ENCODE results near the gene CD52. TPM values are rescaled to one million over a fixed set of nuclear protein-coding genes. Genes with fewer than 3 reads are reported as not detected.
A peak's percentile ranks its signal among the peaks of the same experiment; 100 is the strongest.
"Not testable (repeated sequence)": the region's sequence is repeated elsewhere in the genome, so short reads cannot be mapped to it uniquely, and the experiment has no call there.

The CD52 gene
- polyA plus RNA-seq, 1 donor, result 25.3 TPM

DNA sequence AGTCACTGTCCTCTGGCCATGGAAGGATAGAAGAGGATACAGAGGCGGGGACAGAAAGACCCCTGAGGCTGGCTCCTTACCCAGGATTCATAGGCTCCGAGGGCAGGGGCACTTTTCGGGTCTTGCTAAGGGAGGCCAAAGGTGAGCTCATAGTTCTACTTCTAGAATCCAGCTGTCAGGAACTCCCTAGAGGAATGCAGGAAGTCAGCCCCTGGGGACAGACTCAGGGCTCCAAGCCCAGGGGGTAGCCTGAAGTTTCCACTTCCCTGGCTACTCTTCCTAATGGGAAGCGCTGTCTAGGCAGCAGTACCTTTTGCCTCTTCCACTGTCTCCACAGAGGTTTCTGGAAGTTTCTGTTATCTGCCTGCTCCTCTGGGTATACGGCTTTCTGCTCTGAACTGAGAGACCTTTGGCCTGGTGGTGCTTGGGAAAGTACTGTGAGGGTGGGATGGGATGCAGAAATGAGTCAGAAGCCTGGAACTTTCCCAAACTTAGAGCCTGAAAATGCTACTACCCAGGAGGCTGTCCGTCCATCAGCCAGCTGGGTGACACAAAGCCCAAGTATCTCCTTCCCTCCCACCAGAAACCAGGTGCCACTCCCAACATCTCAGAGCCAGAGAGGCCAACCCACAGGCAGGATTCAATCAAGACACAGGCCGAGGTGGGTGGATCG is 14.9 kb upstream of the CD52 start:
- H3K36me3 ChIP-seq (ENCODE audit: control insufficient read depth, insufficient read depth, low read length), result no peaks in the 10 kb centered on the region
- peak overlapping the region; percentile 4 for H3K27ac ChIP-seq (ENCODE audit: low read length)
- H3K9me3 ChIP-seq (ENCODE audit: control insufficient read depth, low read depth, low read length), result no peaks in the 10 kb centered on the region
- H3K27me3 ChIP-seq (ENCODE audit: control insufficient read depth, insufficient read depth, low read length), result no peaks in the 10 kb centered on the region
- H3K4me3 ChIP-seq (ENCODE audit: low read length), result no peak overlapping the region
- no CpG with 5 or more reads among the region's 8 CpGs for WGBS (ENCODE audit: insufficient coverage, low lambda C conversion rate)
- peak in 1 of 2 donors; percentile 45 for DNase-seq
- H3K4me1 ChIP-seq (ENCODE audit: control insufficient read depth, insufficient read depth, low read length), result peaks cover 18% of the 10 kb centered on the region

DNA sequence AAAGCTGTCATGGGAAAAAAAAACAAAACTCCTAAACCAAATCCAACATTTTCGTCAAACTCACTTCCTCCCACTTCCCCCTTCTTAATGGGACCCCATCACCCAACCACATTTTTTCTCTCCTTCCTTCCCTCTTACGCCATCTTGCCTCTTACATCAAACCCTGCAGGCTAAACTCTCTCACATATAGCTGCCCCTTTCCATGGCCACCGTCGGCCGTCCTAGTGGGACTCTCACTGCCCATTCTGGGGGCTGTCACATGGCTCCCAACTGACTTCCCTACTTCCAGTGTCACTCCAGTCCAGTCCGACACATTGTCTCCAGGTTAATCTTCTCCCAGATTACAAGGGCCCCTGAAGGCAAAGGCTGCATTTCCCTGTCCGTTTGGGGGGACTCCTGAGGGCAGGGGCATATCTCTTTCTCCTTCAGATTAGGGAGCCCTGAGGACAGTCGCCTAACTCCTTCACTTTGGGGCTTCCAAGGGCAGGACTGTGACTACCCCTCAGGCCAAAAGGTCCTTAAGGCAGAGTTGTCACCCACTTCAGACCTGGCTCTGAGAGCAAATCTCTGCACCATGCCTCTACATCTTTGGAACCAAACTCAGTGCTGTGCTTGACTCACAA is 12.0 kb upstream of the CD52 start:
- peak in 1 of 2 donors; percentile 54 for DNase-seq
- no peaks in the 10 kb centered on the region for H3K9me3 ChIP-seq (ENCODE audit: control insufficient read depth, low read depth, low read length)
- peak overlapping the region; percentile 88 for H3K4me3 ChIP-seq (ENCODE audit: low read length)
- H3K27ac ChIP-seq (ENCODE audit: low read length), result peak overlapping the region; percentile 43
- WGBS (ENCODE audit: insufficient coverage, low lambda C conversion rate), result 17% methylated on average over 1 of the region's 8 CpGs
- no peaks in the 10 kb centered on the region for H3K36me3 ChIP-seq (ENCODE audit: control insufficient read depth, insufficient read depth, low read length)
- H3K27me3 ChIP-seq (ENCODE audit: control insufficient read depth, insufficient read depth, low read length), result no peaks in the 10 kb centered on the region
- peaks cover 18% of the 10 kb centered on the region for H3K4me1 ChIP-seq (ENCODE audit: control insufficient read depth, insufficient read depth, low read length)

DNA sequence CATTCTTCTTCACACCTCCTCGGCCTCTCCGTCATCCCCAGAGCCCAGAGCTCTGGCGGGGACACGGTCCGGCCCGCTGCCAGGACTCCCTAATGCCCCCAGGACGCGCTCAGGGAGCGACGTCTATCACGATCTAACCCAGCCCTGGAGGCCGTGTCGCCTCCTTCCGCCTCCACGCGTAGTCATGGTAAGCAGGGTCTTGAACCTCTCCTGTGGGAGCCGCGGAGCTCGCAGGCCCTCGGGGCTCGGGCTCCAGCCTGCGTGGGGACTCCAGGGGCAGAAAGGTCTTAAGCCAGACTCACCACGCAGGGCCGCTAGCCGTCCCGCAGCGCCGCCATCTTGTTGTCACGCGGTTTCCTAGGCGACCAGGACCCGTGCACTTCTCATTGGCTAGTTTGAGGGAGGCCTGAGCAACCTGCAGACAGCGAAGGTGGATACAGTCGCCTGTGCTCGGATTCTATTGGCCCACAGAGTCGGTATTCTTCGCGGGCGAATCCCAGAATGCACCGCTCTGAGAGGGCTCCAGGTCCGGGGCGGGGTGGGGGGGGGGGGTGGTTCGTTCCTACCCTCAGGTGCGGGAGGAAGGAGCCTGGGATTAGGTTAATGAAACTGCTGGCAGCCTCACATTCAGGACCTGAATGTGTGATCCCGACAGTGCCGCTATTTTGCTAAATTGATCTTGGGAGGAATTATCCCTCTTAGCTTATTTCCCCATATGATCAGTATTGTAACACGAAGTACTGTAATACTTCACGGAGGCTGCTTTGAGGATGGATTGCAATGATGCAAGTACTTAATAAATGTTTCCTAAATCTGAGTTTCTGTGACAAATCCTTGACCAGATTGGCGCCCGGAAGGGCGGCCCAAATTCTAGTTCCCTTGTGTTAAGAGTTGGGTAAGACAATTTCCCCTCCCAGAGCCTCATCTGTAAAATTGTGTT is 11.2 kb upstream of the CD52 start, which contains the start of gene UBXN11:
TSS of gene UBXN11 (minus strand) at position 347 of the 940 bp plus-strand sequence. CDS start 3,753 bp downstream, outside the sequence.
- H3K9me3 ChIP-seq (ENCODE audit: control insufficient read depth, low read depth, low read length), result no peaks in the 10 kb centered on the region
- peak; percentile 92 to 96 for DNase-seq
- H3K4me3 ChIP-seq (ENCODE audit: low read length), result peak within 1 kb of the TSS; percentile 88

DNA sequence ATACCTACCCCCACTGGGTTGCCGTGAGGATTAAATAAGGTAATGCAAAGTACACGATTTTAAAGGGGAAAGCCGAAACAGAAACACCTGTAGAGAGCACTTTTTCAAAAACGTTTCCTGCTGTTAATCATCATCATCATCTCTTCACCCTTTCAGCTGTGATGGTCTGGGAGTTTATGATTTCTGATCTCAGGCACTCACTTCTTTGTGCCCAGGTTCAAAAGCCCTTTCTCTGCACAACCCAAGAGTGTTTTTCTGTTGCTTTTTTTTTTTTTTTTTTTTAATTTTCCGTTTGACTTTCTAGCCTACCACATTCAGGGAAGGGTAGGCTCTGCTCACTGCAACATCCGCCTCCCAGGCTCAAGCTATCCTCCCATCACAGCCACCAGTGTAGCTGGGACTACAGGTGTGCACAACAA is 10.4 kb upstream of the CD52 start:
- Histone ChIP-seq H3K9me3 (ENCODE audit: control insufficient read depth, low read depth, low read length) (no peaks in the 10 kb centered on the region), H3K27ac (ENCODE audit: low read length) (peak overlapping the region; percentile 37), H3K4me1 (ENCODE audit: control insufficient read depth, insufficient read depth, low read length) (peaks cover 18% of the 10 kb centered on the region), H3K4me3 (ENCODE audit: low read length) (no peak overlapping the region), H3K36me3 (ENCODE audit: control insufficient read depth, insufficient read depth, low read length) (no peaks in the 10 kb centered on the region), H3K27me3 (ENCODE audit: control insufficient read depth, insufficient read depth, low read length) (no peaks in the 10 kb centered on the region)
- no peak for DNase-seq
- WGBS (ENCODE audit: insufficient coverage, low lambda C conversion rate), result 33% methylated on average over 3 of the region's 6 CpGs

More for the DNA sequence above, 11.2 kb upstream of the CD52 start, which contains the start of gene UBXN11:
- Histone ChIP-seq H3K36me3 (ENCODE audit: control insufficient read depth, insufficient read depth, low read length) (no peaks in the 10 kb centered on the region), H3K27me3 (ENCODE audit: control insufficient read depth, insufficient read depth, low read length) (no peaks in the 10 kb centered on the region), H3K4me1 (ENCODE audit: control insufficient read depth, insufficient read depth, low read length) (peaks cover 18% of the 10 kb centered on the region), H3K27ac (ENCODE audit: low read length) (peak within 1 kb of the TSS; percentile 43)
- no CpG with 5 or more reads among the region's 51 CpGs for WGBS (ENCODE audit: insufficient coverage, low lambda C conversion rate)

DNA sequence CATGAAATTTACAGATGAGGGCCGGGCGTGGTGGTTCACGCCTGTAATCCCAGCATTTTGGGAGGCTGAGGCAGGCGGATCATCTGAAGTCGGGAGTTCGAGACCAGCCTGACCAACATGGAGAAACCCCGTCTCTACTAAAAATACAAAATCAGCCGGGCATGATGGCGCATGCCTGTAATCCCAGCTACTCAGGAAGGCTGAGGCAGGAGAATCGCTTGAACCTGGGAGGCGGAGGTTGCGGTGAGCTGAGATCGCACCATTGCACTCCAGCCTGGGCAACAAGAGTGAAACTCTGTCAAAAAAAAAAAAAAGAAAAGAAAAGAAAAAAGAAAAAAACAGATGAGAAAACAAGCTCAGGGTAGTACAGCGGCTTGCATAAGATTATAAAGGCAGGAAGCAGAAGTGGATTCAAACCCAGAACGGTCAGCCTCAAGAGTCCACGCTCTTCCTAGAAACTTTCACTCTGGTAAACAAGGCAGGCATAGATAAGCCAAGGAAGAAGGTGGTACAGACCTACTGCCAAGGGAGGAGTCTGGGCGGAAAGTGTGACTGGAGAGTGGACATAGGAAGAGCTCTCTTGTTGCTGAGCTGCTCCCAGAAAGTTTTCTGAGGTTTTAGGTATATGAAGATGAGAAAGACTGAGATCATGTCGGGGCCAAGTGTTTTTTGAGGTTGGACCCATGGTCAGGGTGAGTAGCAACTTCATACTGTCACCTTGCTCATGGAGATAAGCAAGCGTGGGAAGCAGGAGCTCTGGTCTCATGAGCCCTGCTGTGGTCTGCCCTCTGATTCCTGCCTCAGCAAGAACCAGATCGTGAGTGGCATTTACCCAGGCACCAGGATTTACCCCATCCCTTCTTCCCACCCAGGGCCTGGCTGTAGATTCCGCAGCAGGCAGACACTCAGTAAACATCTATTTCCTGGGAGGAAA is 9.5 kb upstream of the CD52 start:
- DNase-seq; H3K4me3 ChIP-seq (ENCODE audit: low read length); H3K27me3 ChIP-seq (ENCODE audit: control insufficient read depth, insufficient read depth, low read length); H3K9me3 ChIP-seq (ENCODE audit: control insufficient read depth, low read depth, low read length); H3K36me3 ChIP-seq (ENCODE audit: control insufficient read depth, insufficient read depth, low read length); H3K27ac ChIP-seq (ENCODE audit: low read length): not testable (repeated sequence)
- H3K4me1 ChIP-seq (ENCODE audit: control insufficient read depth, insufficient read depth, low read length), result peaks cover 11% of the 10 kb centered on the region
- WGBS (ENCODE audit: insufficient coverage, low lambda C conversion rate), result 85% methylated on average over 6 of the region's 21 CpGs

DNA sequence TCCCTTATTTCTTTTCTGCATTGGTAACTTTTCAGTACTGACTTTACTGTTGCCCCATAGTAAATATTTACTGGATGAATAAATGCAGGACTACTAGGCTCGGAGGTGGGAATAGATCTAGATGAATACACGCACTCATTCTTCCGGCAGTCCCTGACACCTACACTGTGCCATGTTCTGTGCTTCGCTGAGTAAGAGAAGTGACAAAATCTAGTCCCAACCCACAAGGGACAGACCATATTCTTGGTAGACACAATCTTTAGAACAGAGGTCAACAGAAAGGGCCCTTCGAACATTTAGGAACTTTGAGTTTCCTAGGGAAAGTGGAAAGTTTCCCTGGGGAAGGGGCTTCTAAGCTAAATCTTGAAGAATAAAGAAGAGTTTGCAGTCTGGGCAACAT is 3.3 kb upstream of the CD52 start:
- DNase-seq, result no peak
- Histone ChIP-seq H3K27ac (ENCODE audit: low read length) (no peak overlapping the region), H3K27me3 (ENCODE audit: control insufficient read depth, insufficient read depth, low read length) (no peaks in the 10 kb centered on the region), H3K9me3 (ENCODE audit: control insufficient read depth, low read depth, low read length) (no peaks in the 10 kb centered on the region), H3K4me1 (ENCODE audit: control insufficient read depth, insufficient read depth, low read length) (no peaks in the 10 kb centered on the region), H3K36me3 (ENCODE audit: control insufficient read depth, insufficient read depth, low read length) (no peaks in the 10 kb centered on the region), H3K4me3 (ENCODE audit: low read length) (no peak overlapping the region)
- WGBS (ENCODE audit: insufficient coverage, low lambda C conversion rate), result 100% methylated on average over 1 of the region's 5 CpGs

DNA sequence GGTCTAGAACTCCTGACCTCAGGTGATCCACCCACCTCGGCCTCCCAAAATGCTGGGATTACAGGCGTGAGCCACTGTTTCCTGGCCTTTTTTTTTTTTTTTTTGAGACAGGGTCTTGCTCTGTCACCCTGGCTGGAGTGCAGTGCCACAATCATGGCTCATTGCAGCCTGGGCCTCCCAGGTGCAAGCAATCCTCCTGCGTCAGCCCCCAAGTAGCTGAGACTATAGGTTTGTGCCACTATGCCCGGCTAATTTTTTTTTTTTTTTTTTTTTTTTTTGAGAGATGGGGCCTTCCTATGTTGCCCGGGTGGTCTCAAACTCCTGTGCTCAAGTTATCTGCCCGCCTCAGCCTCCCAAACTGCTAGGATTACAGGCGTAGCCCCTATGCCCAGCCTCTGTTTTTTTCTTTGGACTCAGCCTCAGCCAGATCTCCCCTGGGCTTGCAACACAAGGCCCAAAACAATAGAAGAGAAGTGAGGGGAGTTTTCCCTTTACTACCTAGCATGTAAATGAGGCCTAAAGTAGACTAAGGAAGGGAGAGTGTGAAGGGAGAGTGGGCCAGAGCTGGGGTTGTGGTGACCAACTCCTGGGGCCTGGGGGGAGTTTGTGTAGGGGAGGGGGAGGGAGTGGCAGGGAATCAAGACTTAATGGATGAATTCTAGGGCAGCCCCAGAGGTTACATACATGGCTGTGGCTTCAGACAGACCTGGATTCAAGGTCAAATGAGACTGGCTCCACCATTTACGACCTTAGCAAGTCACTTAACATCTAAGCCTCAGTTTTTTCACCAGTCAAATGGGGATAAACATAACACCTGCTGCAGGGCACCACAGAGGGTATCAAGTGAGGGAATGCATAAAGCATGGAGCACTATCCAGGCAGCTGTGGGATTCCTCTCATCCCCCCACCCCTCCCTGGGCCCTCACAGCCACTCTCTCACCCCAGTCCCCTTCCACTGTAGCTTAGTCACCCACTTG is 1.6 kb upstream of the CD52 start:
- H3K9me3 ChIP-seq (ENCODE audit: control insufficient read depth, low read depth, low read length), result no peaks in the 10 kb centered on the region
- WGBS (ENCODE audit: insufficient coverage, low lambda C conversion rate), result no CpG with 5 or more reads among the region's 8 CpGs
- H3K4me1 ChIP-seq (ENCODE audit: control insufficient read depth, insufficient read depth, low read length), result no peaks in the 10 kb centered on the region
- no peaks in the 10 kb centered on the region for H3K27me3 ChIP-seq (ENCODE audit: control insufficient read depth, insufficient read depth, low read length)
- no peak overlapping the region for H3K27ac ChIP-seq (ENCODE audit: low read length)
- H3K4me3 ChIP-seq (ENCODE audit: low read length), result no peak overlapping the region
- no peak for DNase-seq
- no peaks in the 10 kb centered on the region for H3K36me3 ChIP-seq (ENCODE audit: control insufficient read depth, insufficient read depth, low read length)

DNA sequence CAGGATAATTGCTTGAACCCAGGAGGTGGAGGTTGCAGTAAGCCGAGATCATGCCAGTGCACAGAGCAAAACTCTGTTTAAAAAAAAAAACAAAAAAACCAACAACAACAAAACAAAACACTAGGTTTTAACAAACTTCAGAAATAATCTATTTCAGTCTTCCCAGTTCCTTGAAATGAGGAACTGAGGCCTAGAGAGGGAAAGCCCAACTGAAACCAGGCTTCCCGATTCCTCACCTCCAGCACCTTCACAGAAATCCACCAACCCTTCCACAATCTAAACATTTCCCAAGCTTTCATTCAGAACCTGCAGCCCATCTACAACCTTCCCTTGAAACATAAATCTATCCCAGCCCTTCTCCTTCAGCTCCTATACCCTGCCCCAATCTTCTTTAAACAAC is 612 bp upstream of the CD52 start:
- no CpG with 5 or more reads among the region's 2 CpGs for WGBS (ENCODE audit: insufficient coverage, low lambda C conversion rate)
- no peak for DNase-seq
- H3K27ac ChIP-seq (ENCODE audit: low read length), result no peak overlapping the region
- peaks cover 3% of the 10 kb centered on the region for H3K4me1 ChIP-seq (ENCODE audit: control insufficient read depth, insufficient read depth, low read length)
- H3K36me3 ChIP-seq (ENCODE audit: control insufficient read depth, insufficient read depth, low read length), result no peaks in the 10 kb centered on the region
- H3K4me3 ChIP-seq (ENCODE audit: low read length), result no peak overlapping the region
- no peaks in the 10 kb centered on the region for H3K27me3 ChIP-seq (ENCODE audit: control insufficient read depth, insufficient read depth, low read length)
- no peaks in the 10 kb centered on the region for H3K9me3 ChIP-seq (ENCODE audit: control insufficient read depth, low read depth, low read length)

Data from large intestine (tissue), 3 donors.